GM10248 (cell line): ENCODE results near the gene ADCY1.

ENCODE experiments used
- CTCF ChIA-PET: fragments of 300-600 bp; sonication (Branson Sonifier 250); formaldehyde crosslinking; extraction: SDS; loops from one replicate; lab custom pipeline; 2021; ENCODE audit warnings: antibody characterized with exemption; lab: Yijun Ruan, JAX
- POLR2A ChIA-PET: fragments of 350-650 bp; sonication (Branson Sonifier 250); formaldehyde crosslinking; extraction: SDS; loops from one replicate; lab custom pipeline; 2020; ENCODE audit warnings: antibody characterized with exemption; lab: Yijun Ruan, JAX
- DNase-seq: peaks from one replicate; pipeline ENCODE4 v3.0.0; 2012; ENCODE audit errors: extremely low spot score
- CTCF ChIP-seq: IDR thresholded peaks from 2 replicates; pipeline ENCODE4 v1.5.1; 2012; ENCODE audit warnings: mild to moderate bottlenecking, low read depth; ENCODE audit errors: extremely low read depth, missing control alignments, control extremely low read depth

ADCY1 gene

GRCh38 chr7:45581271-45581780, 7.2 kb downstream of the ADCY1 start:
- no peak for DNase-seq
- CTCF ChIA-PET = interaction anchor here (1.1 kb wide), 1 partner anchor 82 kb away, joined by 3 read pairs; no protein-coding TSS in a partner anchor
- no peak for TF ChIP-seq CTCF
- POLR2A ChIA-PET = no interaction called here

- DNase-seq = no peak
- ChIA-PET CTCF (interaction anchor here (1.0 kb wide), 1 partner anchor 25 kb away, joined by 3 read pairs; no protein-coding TSS in a partner anchor), POLR2A (no interaction called here)
- no peak for TF ChIP-seq CTCF
Measured at GRCh38 chr7:45582136-45582749, 8.1 kb downstream of the ADCY1 start.

GRCh38 chr7:45582868-45583277, 8.7 kb downstream of the ADCY1 start:
- TF ChIP-seq CTCF = no peak
- ChIA-PET CTCF (interaction anchor here (1.0 kb wide), 1 partner anchor 26 kb away, joined by 3 read pairs; no protein-coding TSS in a partner anchor), POLR2A (no interaction called here)
- no peak for DNase-seq

GRCh38 chr7:45583296-45583695, 9.1 kb downstream of the ADCY1 start:
- TF ChIP-seq CTCF = no peak
- CTCF ChIA-PET = no interaction called here
- POLR2A ChIA-PET = no interaction called here

GRCh38 chr7:45584261-45585210, 10.4 kb downstream of the ADCY1 start:
- no peak for TF ChIP-seq CTCF
- CTCF ChIA-PET = no interaction called here
- POLR2A ChIA-PET = no interaction called here
- no peak for DNase-seq

More at GRCh38 chr7:45583296-45583695, 9.1 kb downstream of the ADCY1 start:
- DNase-seq = no peak

- no peak for TF ChIP-seq CTCF
- DNase-seq = no peak
- ChIA-PET CTCF (no interaction called here), POLR2A (no interaction called here)
Measured at GRCh38 chr7:45585628-45586027, 11.5 kb downstream of the ADCY1 start.
